Natural killer cell (primary cell): ENCODE data around the gene MED16. TPM values are rescaled to one million over a fixed set of nuclear protein-coding genes. Genes with fewer than 3 reads are reported as not detected.
A peak's percentile ranks its signal among the peaks of the same experiment; 100 is the strongest.

Source experiments
- ATAC-seq, 3 donors: fragments of 150-1000 bp in 2 of 3; fragments of 200-7000 bp in 1 of 3; cut with Tn5 transposase; 1 replicate in 1 of 3; 2 replicates in 2 of 3; pipeline ENCODE4 v1.10.0; 2021; ENCODE audit warnings: mild to moderate bottlenecking in 2 of 3, moderate library complexity in 2 of 3
- DNase-seq, 2 donors: peaks; one replicate each; pipeline versions ENCODE4 v3.0.0 to v3.0.0-alpha.2; 2013 to 2021; ENCODE audit warnings: mixed read lengths in 1 of 2
- H3K27ac ChIP-seq: one replicate; pipeline ENCODE4 v1.5.1; 2013; ENCODE audit warnings: mild to moderate bottlenecking, low read length
- H3K27me3 ChIP-seq: one replicate; pipeline ENCODE4 v1.6.1; 2013; ENCODE audit warnings: low read length; ENCODE audit not compliant: control insufficient read depth, insufficient read depth
- H3K36me3 ChIP-seq: one replicate; pipeline ENCODE4 v1.6.1; 2013; ENCODE audit warnings: low read length; ENCODE audit not compliant: control insufficient read depth, insufficient read depth
- H3K4me1 ChIP-seq: one replicate; pipeline ENCODE4 v1.6.1; 2013; ENCODE audit warnings: low read length; ENCODE audit not compliant: control insufficient read depth, insufficient read depth
- H3K4me3 ChIP-seq: one replicate; pipeline ENCODE4 v1.5.1; 2013; ENCODE audit warnings: low read length
- H3K9me3 ChIP-seq: one replicate; pipeline ENCODE4 v1.6.1; 2013; ENCODE audit warnings: low read length; ENCODE audit not compliant: control insufficient read depth, insufficient read depth
- H3K27ac Mint-ChIP-seq, 2 donors: one replicate each; pipeline ENCODE4 v1.8.0; 2022; ENCODE audit warnings: mild to moderate bottlenecking in 2 of 2, mixed read lengths in 2 of 2, moderate library complexity in 1 of 2
- H3K27me3 Mint-ChIP-seq, 2 donors: one replicate each; pipeline ENCODE4 v1.8.0; 2022; ENCODE audit warnings: low read depth in 2 of 2, mixed read lengths in 2 of 2
- H3K36me3 Mint-ChIP-seq: one replicate; pipeline ENCODE4 v1.8.0; 2022; ENCODE audit warnings: mixed read lengths
- H3K4me1 Mint-ChIP-seq, 2 donors: one replicate each; pipeline ENCODE4 v1.8.0; 2022; ENCODE audit warnings: mixed read lengths in 2 of 2
- H3K4me3 Mint-ChIP-seq: one replicate; pipeline ENCODE4 v1.8.0; 2022; ENCODE audit warnings: mild to moderate bottlenecking, moderate library complexity, mixed read lengths
- H3K9me3 Mint-ChIP-seq, 2 donors: one replicate each; pipeline ENCODE4 v1.8.0; 2022; ENCODE audit warnings: mixed read lengths in 2 of 2
- CTCF ChIP-seq: fragments of 200-600 bp; IDR thresholded peaks from one replicate; pipeline ENCODE4 v1.8.0; 2022; ENCODE audit warnings: antibody characterized with exemption
- WGBS: methylation state at CpG from one replicate; pipeline ENCODE4 v1.1.7; 2013; ENCODE audit warnings: missing lambda C conversion rate; ENCODE audit not compliant: insufficient coverage; 5-methylcytosine and 5-hydroxymethylcytosine counted together
- intact Hi-C: fragments of 100-400 bp; cut with micrococcal nuclease; formaldehyde crosslinking; loops from one replicate; pipeline ENCODE4 v1.14.2; 2022
- total RNA-seq, 4 donors: library from RNA; stranded (reverse); fragments of 120-200 nt in 1 of 4; gene quantifications; one replicate each; pipeline versions ENCODE4 v1.2.3 to v1.2.4, GENCODE V29; 2013 to 2022

Gene MED16
- total RNA-seq, 3 donors from 2014 or later (not counting 1 experiment from before 2014, with no cell fraction given): 44.2 to 50.1 (median 44.7) TPM

DNA sequence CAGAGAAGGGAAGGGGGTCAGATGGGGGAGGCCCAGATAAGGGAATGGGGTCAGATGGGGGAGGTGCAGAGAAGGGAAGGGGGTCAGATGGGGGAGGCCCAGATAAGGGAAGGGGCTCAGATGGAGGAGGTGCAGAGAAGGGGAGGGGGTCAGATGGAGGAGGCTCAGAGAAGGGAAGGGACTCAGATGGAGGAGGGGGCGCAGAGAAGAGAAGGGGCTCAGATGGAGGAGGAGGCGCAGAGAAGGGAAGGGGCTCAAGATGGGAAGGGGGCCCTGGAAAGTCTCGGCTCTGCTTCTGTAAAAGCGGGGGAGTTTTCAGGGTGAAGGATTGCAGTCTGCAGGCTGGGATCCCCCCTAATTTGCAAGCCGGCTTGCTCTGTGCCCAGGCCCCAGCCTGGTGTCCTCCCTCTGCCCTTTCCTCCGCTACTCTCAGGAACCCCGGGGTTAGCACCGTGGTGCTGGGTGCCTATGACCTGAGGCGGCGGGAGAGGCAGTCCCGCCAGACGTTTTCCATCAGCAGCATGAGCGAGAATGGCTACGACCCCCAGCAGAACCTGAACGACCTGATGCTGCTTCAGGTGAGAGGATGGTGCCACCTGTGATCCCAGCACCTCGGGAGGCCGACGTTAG, 63.7 kb downstream of the MED16 start:
- H3K27me3 ChIP-seq: no peaks in the 10 kb centered on the region
- Mint-ChIP-seq H3K4me3 (no peak overlapping the region), H3K27me3 (no peaks in the 10 kb centered on the region), H3K27ac (no peak overlapping the region), H3K9me3 (no peaks in the 10 kb centered on the region), H3K4me1 (no peaks in the 10 kb centered on the region), H3K36me3 (no peaks in the 10 kb centered on the region)
- WGBS: 85% methylated on average over 18 of the region's 18 CpGs
- TF ChIP-seq CTCF: no peak
- no peaks in the 10 kb centered on the region for H3K36me3 ChIP-seq
- ATAC-seq: no peak
- H3K4me3 ChIP-seq: no peak overlapping the region
- H3K4me1 ChIP-seq: no peaks in the 10 kb centered on the region
- no peak overlapping the region for H3K27ac ChIP-seq
- no peak for DNase-seq
- no peaks in the 10 kb centered on the region for H3K9me3 ChIP-seq
- intact Hi-C loops: no loop called here

DNA sequence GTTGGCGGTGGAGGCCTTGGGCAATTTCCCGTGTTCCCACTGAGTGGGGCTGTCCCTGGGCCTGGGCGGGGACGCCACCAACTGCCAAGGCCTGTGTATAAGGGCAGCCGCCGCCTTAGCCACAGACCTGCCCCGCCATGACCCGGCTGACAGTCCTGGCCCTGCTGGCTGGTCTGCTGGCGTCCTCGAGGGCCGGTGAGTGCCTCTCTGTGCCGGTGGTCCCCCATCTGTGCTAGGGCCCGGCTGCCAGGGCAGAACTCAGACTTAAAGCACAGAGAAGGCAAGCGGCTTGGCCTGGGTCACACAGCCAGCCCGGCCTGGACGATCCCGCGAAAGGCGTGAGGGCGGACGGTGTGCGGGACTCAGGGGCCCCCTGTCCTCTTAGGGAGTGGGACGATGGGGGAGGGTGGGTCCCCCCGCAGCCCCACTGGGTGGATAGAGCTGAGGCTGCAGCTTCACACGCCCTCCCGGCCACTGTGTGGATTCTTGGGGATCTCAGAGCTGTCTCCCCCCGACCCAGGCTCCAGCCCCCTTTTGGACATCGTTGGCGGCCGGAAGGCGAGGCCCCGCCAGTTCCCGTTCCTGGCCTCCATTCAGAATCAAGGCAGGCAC, 65.2 kb downstream of the MED16 start, which contains the start of gene AZU1:
TSS of gene AZU1 (plus strand) at position 128 of the 612 bp plus-strand sequence. CDS start at position 138, 10 bp downstream.
- Histone ChIP-seq H3K36me3 (no peaks in the 10 kb centered on the region), H3K4me1 (no peaks in the 10 kb centered on the region), H3K4me3 (no peak within 1 kb of the TSS), H3K9me3 (no peaks in the 10 kb centered on the region), H3K27me3 (peaks cover 7% of the 10 kb centered on the region), H3K27ac (no peak within 1 kb of the TSS)
- Mint-ChIP-seq H3K4me1 (no peaks in the 10 kb centered on the region), H3K36me3 (no peaks in the 10 kb centered on the region), H3K9me3 (no peaks in the 10 kb centered on the region), H3K27me3 (peaks cover 6 to 10% of the 10 kb centered on the region in 2 donors), H3K4me3 (no peak within 1 kb of the TSS), H3K27ac (no peak within 1 kb of the TSS)
- peak in 1 of 3 donors; percentile 21 for ATAC-seq
- intact Hi-C loops: no loop called here
- DNase-seq: no peak
- TF ChIP-seq CTCF: no peak
- 74% methylated on average over 33 of the region's 33 CpGs for WGBS

DNA sequence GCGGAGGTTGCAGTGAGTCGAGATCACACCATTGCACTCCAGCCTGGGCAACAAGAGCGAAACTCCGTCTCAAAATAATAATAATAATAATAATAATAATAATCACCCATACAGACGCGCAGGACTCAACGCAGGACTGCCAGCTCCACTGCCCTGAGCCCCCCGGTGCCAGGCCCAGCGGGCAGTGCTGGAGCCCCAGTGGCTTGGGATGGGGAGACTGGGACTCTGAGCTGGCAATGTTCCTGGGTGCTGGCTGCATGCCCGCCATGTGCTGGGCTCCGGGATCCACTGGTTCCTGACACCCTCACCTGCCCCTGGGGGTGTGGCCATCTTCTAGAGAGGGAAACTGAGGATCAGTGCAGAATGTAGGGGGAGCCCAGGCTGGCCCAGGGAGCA, 65.7 kb downstream of the MED16 start:
- Mint-ChIP-seq H3K4me3 (no peak overlapping the region), H3K27ac (no peak overlapping the region), H3K36me3 (no peaks in the 10 kb centered on the region), H3K9me3 (no peaks in the 10 kb centered on the region), H3K27me3 (peaks cover 6 to 10% of the 10 kb centered on the region in 2 donors), H3K4me1 (no peaks in the 10 kb centered on the region)
- no peak for TF ChIP-seq CTCF
- ATAC-seq: no peak
- intact Hi-C loops: no loop called here
- peaks cover 11% of the 10 kb centered on the region for H3K27me3 ChIP-seq
- no peaks in the 10 kb centered on the region for H3K36me3 ChIP-seq
- WGBS: 95% methylated on average over 8 of the region's 11 CpGs
- no peak for DNase-seq
- H3K27ac ChIP-seq: no peak overlapping the region
- no peaks in the 10 kb centered on the region for H3K9me3 ChIP-seq
- H3K4me1 ChIP-seq: no peaks in the 10 kb centered on the region
- H3K4me3 ChIP-seq: no peak overlapping the region
